Measurements from ENCODE around the gene MON1A. TPM values are rescaled to one million over a fixed set of nuclear protein-coding genes. Genes with fewer than 3 reads are reported as not detected.

MON1A gene
- total RNA-seq, 1 donor from 2014 or later = 8.4 TPM

GRCh38 chr3:49867871-49868321, 61.7 kb downstream of the MON1A start:
- Histone ChIP-seq H3K9me3 (replicated peaks) (no peaks in the 10 kb centered on the region), H3K4me1 (peaks cover 13% of the 10 kb centered on the region), H3K4me3 (no peak overlapping the region), H3K27ac (replicated peaks) (no peak overlapping the region), H3K27me3 (ENCODE audit: low read depth) (peaks cover 86% of the 10 kb centered on the region), H3K36me3 (no peaks in the 10 kb centered on the region)
- intact Hi-C loops (cut with micrococcal nuclease) = no loop called here
- TF ChIP-seq CTCF (IDR thresholded peaks at IDR 0.05; ENCODE audit: borderline replicate concordance) = no peak
- no peak for DNase-seq

- Histone ChIP-seq H3K9me3 (replicated peaks) (no peaks in the 10 kb centered on the region), H3K27me3 (ENCODE audit: low read depth) (peaks cover 91% of the 10 kb centered on the region), H3K36me3 (no peaks in the 10 kb centered on the region), H3K4me1 (peaks cover 13% of the 10 kb centered on the region), H3K4me3 (no peak overlapping the region), H3K27ac (replicated peaks) (no peak overlapping the region)
- intact Hi-C loops (cut with micrococcal nuclease) = no loop called here
- no peak for DNase-seq
- TF ChIP-seq CTCF (IDR thresholded peaks at IDR 0.05; ENCODE audit: borderline replicate concordance) = no peak
Measured at GRCh38 chr3:49867400-49867799, 62.2 kb downstream of the MON1A start.

GRCh38 chr3:49865198-49865784, 64.3 kb downstream of the MON1A start:
- no peaks in the 10 kb centered on the region for H3K36me3 ChIP-seq
- H3K9me3 ChIP-seq (replicated peaks) = no peaks in the 10 kb centered on the region
- TF ChIP-seq CTCF (IDR thresholded peaks at IDR 0.05; ENCODE audit: borderline replicate concordance) = no peak
- H3K4me1 ChIP-seq = peaks cover 13% of the 10 kb centered on the region
- H3K4me3 ChIP-seq = no peak overlapping the region
- DNase-seq = no peak
- H3K27ac ChIP-seq (replicated peaks) = no peak overlapping the region
- peaks cover 81% of the 10 kb centered on the region for H3K27me3 ChIP-seq (ENCODE audit: low read depth)
- intact Hi-C loops (cut with micrococcal nuclease) = no loop called here

- Histone ChIP-seq H3K36me3 (no peaks in the 10 kb centered on the region), H3K4me1 (peaks cover 7% of the 10 kb centered on the region), H3K9me3 (replicated peaks) (no peaks in the 10 kb centered on the region), H3K27ac (replicated peaks) (no peak overlapping the region), H3K27me3 (ENCODE audit: low read depth) (peaks cover 73% of the 10 kb centered on the region), H3K4me3 (no peak overlapping the region)
- intact Hi-C loops (cut with micrococcal nuclease) = no loop called here
- no peak for TF ChIP-seq CTCF (IDR thresholded peaks at IDR 0.05; ENCODE audit: borderline replicate concordance)
- DNase-seq = no peak
Measured at GRCh38 chr3:49864505-49864904, 65.1 kb downstream of the MON1A start.

- Histone ChIP-seq H3K4me1 (peaks cover 15% of the 10 kb centered on the region), H3K27me3 (ENCODE audit: low read depth) (peaks cover 33% of the 10 kb centered on the region), H3K4me3 (no peak overlapping the region), H3K36me3 (no peaks in the 10 kb centered on the region), H3K9me3 (replicated peaks) (no peaks in the 10 kb centered on the region), H3K27ac (replicated peaks) (no peak overlapping the region)
- DNase-seq = no peak
- intact Hi-C loops (cut with micrococcal nuclease) = no loop called here
- no peak for TF ChIP-seq CTCF (IDR thresholded peaks at IDR 0.05; ENCODE audit: borderline replicate concordance)
Measured at GRCh38 chr3:49859576-49860305, 69.9 kb downstream of the MON1A start.

Other genes with a start within 250 kb of the MON1A start
- gene MST1, start 240.3 kb downstream of the MON1A start, total RNA-seq = 5.4 TPM
- gene RNF123, start 240.3 kb downstream of the MON1A start, total RNA-seq = 48.6 TPM
- not detected for gene AMIGO3, start 210.1 kb downstream of the MON1A start, total RNA-seq
- gene GMPPB, start 205.9 kb downstream of the MON1A start, total RNA-seq = 15.1 TPM
- 16.9 TPM for gene IP6K1, start 143.3 kb downstream of the MON1A start, total RNA-seq
- not detected for gene CDHR4, start 129.9 kb downstream of the MON1A start, total RNA-seq
- 2.3 TPM for gene INKA1, start 126.5 kb downstream of the MON1A start, total RNA-seq
- gene UBA7, start 115.9 kb downstream of the MON1A start, total RNA-seq = 25.1 TPM
- 0.63 TPM for gene TRAIP, start 73.2 kb downstream of the MON1A start, total RNA-seq
- gene CAMKV, start 59.9 kb downstream of the MON1A start, total RNA-seq = not detected
- 1.7 TPM for gene MST1R, start 25.9 kb downstream of the MON1A start, total RNA-seq
- gene RBM6, start 10.3 kb upstream of the MON1A start, total RNA-seq = 40.4 TPM
- gene RBM5, start 159.1 kb upstream of the MON1A start, total RNA-seq = 58.4 TPM
- 10.2 TPM for gene SEMA3F, start 225.5 kb upstream of the MON1A start, total RNA-seq

Data from left ventricle myocardium inferior (tissue), 1 donor.